Thyroid gland (tissue), 4 donors: ENCODE data around the gene PHF21A.

Experiments used
- POLR2A ChIP-seq, 2 donors: fragments of 450-650 bp; IDR thresholded peaks; one replicate each; pipeline ENCODE4 v1.6.1; 2017; ENCODE audit warnings: antibody characterized with exemption in 2 of 2, mild to moderate bottlenecking in 2 of 2, moderate library complexity in 1 of 2
- TF ChIP-seq, protein P1 (sequence below), 6 experiments: fragments of 200-600 bp in 3 of 6; fragments of 450-650 bp in 3 of 6; sonication (generic) in 3 of 6; IDR thresholded peaks; one replicate each; pipeline ENCODE4 v1.5.1; 2016 to 2019; ENCODE audit warnings: antibody characterized with exemption in 6 of 6, mild to moderate bottlenecking in 2 of 6, inconsistent platforms in 1 of 6, moderate library complexity in 1 of 6

DNA sequence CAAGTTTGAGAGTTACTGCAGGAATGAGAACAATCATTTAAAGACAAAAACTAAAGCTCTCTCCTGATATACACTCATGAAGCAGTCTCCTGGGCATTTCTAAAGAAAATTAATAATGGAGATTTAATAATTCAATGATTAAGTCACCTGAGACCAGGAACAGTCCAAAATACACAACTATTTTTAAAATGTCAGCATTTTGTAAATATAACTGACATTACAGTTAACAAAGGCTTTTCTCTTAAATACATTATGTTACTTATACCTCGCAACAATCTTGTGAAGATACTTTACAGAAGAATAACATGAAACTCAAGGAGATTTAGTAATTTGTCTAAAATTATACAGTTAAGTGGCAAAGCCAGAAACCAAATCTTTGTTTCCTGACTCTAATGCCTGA lies 111.2 kb downstream of the PHF21A start:
- no peak for TF ChIP-seq POLR2A (IDR thresholded peaks at IDR 0.05)
- TF ChIP-seq, protein P1, sequence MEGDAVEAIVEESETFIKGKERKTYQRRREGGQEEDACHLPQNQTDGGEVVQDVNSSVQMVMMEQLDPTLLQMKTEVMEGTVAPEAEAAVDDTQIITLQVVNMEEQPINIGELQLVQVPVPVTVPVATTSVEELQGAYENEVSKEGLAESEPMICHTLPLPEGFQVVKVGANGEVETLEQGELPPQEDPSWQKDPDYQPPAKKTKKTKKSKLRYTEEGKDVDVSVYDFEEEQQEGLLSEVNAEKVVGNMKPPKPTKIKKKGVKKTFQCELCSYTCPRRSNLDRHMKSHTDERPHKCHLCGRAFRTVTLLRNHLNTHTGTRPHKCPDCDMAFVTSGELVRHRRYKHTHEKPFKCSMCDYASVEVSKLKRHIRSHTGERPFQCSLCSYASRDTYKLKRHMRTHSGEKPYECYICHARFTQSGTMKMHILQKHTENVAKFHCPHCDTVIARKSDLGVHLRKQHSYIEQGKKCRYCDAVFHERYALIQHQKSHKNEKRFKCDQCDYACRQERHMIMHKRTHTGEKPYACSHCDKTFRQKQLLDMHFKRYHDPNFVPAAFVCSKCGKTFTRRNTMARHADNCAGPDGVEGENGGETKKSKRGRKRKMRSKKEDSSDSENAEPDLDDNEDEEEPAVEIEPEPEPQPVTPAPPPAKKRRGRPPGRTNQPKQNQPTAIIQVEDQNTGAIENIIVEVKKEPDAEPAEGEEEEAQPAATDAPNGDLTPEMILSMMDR (IDR thresholded peaks at IDR 0.05), result no peak
